ENCODE results near the gene PDIA5. TPM values are rescaled to one million over a fixed set of nuclear protein-coding genes. Genes with fewer than 3 reads are reported as not detected.

PDIA5 gene
- total RNA-seq, 1 donor from 2014 or later: 29.3 TPM

DNA sequence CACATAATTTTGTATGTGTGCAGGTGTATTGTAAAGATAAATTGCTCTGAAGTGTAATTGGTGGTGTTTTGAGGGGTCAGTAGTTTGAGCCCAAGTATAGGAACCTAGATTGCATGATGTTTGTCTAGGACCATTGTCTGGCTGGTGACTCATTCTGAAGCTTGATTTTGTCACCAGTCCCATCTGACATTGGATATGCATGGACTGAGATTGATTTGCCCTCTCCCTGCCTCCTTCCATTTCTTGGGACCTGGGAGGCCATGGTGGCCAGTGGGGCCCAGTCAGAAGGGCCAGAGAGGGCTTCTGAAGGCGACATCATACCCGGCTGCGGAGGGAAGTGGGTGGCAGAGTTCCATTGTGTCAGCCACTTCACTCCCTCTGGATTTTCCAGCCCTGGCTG, 62.3 kb downstream of the PDIA5 start:
- DNase-seq: no peak
- H3K4me1 ChIP-seq: no peaks in the 10 kb centered on the region
- no peaks in the 10 kb centered on the region for H3K27me3 ChIP-seq (ENCODE audit: low read depth)
- H3K27ac ChIP-seq: no peak overlapping the region
- peaks cover 85% of the 10 kb centered on the region for H3K36me3 ChIP-seq
- no peaks in the 10 kb centered on the region for H3K9me3 ChIP-seq
- intact Hi-C loops (cut with DNase I): no loop called here
- no peak for TF ChIP-seq CTCF (IDR thresholded peaks at IDR 0.05)
- ATAC-seq: no peak
- no peak overlapping the region for H3K4me3 ChIP-seq

DNA sequence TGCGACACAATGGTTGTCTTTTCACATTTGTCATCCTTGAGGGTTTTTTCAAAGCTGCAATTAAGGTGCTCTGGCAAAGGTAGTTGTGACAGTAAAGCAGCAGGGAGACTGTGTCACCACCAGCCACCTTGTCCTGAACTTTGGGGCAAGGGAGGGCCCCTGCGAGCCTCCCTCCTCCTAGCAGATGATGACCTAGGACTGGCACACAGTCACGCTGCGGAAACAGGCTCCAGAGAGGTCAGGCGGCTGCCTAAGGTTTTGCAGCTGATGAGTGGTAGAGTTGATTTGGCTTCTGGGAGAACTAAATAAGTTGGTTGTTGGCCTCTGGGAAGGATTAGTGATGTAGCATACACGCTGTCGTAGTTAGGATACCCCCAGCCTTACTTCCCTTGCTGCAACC, 62.7 kb downstream of the PDIA5 start:
- Histone ChIP-seq H3K36me3 (peaks cover 83% of the 10 kb centered on the region), H3K27ac (no peak overlapping the region), H3K4me1 (no peaks in the 10 kb centered on the region), H3K4me3 (no peak overlapping the region), H3K9me3 (no peaks in the 10 kb centered on the region), H3K27me3 (ENCODE audit: low read depth) (no peaks in the 10 kb centered on the region)
- no peak for TF ChIP-seq CTCF (IDR thresholded peaks at IDR 0.05)
- ATAC-seq: no peak
- intact Hi-C loops (cut with DNase I): no loop called here
- no peak for DNase-seq

DNA sequence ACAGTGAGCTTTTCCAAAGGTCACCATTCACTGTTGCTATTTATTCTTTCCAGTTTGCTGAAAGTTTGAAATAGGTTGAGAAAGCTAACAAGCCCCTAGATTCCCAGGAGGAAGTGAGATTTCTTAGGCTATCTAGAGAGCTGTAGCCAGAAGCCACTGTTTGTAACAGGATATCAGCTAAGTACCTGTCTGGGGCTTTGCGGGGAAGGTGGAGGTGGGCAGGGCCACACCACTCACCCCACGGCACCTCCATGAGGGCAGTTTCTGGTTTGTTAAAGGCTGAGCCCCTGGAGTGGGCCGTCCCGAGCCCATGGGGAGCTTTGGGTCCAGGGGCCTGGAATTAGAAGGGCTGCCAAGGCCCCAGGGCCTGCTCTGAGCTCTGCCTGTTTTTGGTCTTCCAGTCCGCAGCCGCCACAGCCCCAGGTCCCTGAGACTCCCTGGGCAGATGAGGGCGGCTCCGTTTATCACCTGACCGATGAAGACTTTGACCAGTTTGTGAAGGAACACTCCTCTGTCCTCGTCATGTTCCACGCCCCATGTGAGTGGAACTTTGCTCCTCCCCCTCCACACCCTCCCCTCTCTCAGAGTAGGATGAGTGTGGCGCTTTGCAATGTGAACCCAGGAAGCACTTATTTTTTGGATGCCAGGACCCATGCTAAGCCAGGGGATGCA, 63.4 kb downstream of the PDIA5 start:
- ATAC-seq (peak in 1 of 2 donors; percentile 9), DNase-seq (no peak)
- intact Hi-C loops (cut with DNase I): no loop called here
- no peak overlapping the region for H3K27ac ChIP-seq
- no peak overlapping the region for H3K4me3 ChIP-seq
- H3K4me1 ChIP-seq: no peaks in the 10 kb centered on the region
- TF ChIP-seq CTCF (IDR thresholded peaks at IDR 0.05): no peak
- no peaks in the 10 kb centered on the region for H3K9me3 ChIP-seq
- no peaks in the 10 kb centered on the region for H3K27me3 ChIP-seq (ENCODE audit: low read depth)
- H3K36me3 ChIP-seq: peaks cover 83% of the 10 kb centered on the region

DNA sequence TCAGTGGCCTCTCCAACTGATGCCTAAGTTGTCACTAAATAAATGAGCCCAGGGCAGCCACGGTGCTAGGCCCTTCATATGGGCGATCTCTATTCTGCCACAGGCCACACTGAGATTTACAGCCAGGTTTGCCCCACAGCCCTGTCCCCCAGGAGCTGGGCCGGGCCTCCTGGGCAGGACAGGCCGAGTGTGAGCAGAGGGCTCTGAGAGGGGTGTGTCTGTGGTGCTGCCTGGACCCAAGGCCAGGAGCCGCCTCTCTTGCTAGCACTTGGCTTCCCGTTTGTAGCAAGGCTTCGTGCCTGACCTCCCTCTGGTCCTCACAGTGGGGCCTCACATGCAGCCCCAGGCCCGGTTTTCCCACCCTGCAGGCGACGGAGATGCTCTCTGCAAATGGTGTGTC, 67.8 kb downstream of the PDIA5 start:
- Histone ChIP-seq H3K4me1 (no peaks in the 10 kb centered on the region), H3K27me3 (ENCODE audit: low read depth) (no peaks in the 10 kb centered on the region), H3K4me3 (no peak overlapping the region), H3K36me3 (peaks cover 66% of the 10 kb centered on the region), H3K27ac (no peak overlapping the region), H3K9me3 (no peaks in the 10 kb centered on the region)
- ATAC-seq (no peak), DNase-seq (no peak)
- no peak for TF ChIP-seq CTCF (IDR thresholded peaks at IDR 0.05)
- intact Hi-C loops (cut with DNase I): no loop called here

DNA sequence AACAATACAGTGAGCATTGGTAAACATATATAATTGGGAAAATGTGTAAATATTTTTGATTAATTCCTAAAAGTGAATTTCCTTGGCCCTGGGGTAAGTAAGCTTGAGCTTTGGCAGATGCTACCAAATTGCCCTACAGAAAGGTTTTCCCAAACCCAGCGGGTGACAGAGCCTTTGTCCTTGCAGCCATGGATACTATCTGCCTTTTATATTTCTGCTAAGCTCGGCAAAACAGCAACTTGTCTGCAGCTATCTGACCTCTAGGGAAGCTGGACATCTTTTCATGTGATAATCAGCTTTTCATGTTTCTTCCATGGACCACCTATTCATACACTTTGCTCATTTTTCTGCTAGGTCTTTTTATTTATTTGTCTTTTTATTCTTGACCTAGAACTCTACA, 70.2 kb downstream of the PDIA5 start:
- Histone ChIP-seq H3K27me3 (ENCODE audit: low read depth) (no peaks in the 10 kb centered on the region), H3K9me3 (no peaks in the 10 kb centered on the region), H3K4me1 (no peaks in the 10 kb centered on the region), H3K36me3 (peaks cover 57% of the 10 kb centered on the region), H3K27ac (no peak overlapping the region), H3K4me3 (no peak overlapping the region)
- TF ChIP-seq CTCF (IDR thresholded peaks at IDR 0.05): no peak
- intact Hi-C loops (cut with DNase I): no loop called here
- no peak for DNase-seq
- no peak for ATAC-seq
